Right lobe of liver (tissue), 6 donors: ENCODE data around the gene APBA2. TPM values are rescaled to one million over a fixed set of nuclear protein-coding genes. Genes with fewer than 3 reads are reported as not detected.
A peak's percentile ranks its signal among the peaks of the same experiment; 100 is the strongest.

Source experiments
- ATAC-seq, 4 donors: fragments of 200-7000 bp; cut with Tn5 transposase; one replicate each; pipeline ENCODE4 v1.9.1; 2020; ENCODE audit warnings: mild to moderate bottlenecking in 4 of 4, moderate library complexity in 4 of 4
- DNase-seq, 3 donors: peaks; one replicate each; pipeline ENCODE4 v3.0.0-alpha.2; 2020
- H3K27ac ChIP-seq, 3 donors: fragments of 200-600 bp; one replicate each; pipeline ENCODE4 v1.8.0; 2022
- H3K27me3 ChIP-seq, 2 donors: fragments of 200-600 bp; one replicate each; pipeline ENCODE4 v1.8.0; 2022
- H3K36me3 ChIP-seq, 4 donors: fragments of 200-600 bp; sonication (generic) in 1 of 4; one replicate each; pipeline versions ENCODE4 v1.5.1 to v1.8.0; 2017 to 2022; ENCODE audit warnings: control low read depth in 1 of 4
- H3K4me1 ChIP-seq, 4 donors: fragments of 200-600 bp; sonication (generic) in 1 of 4; one replicate each; pipeline versions ENCODE4 v1.5.1 to v1.8.0; 2017 to 2022; ENCODE audit warnings: control low read depth in 1 of 4
- H3K4me3 ChIP-seq, 3 donors: fragments of 200-600 bp; one replicate each; pipeline ENCODE4 v1.8.0; 2022
- H3K9me3 ChIP-seq, 4 donors: fragments of 200-600 bp; sonication (generic) in 1 of 4; one replicate each; pipeline versions ENCODE4 v1.5.1 to v1.8.0; 2017 to 2022; ENCODE audit warnings: control low read depth in 1 of 4
- CTCF ChIP-seq, 4 donors: fragments of 200-600 bp in 3 of 4; fragments of 450-650 bp in 1 of 4; IDR thresholded peaks; one replicate each; pipeline versions ENCODE4 v1.5.1 to v1.8.0; 2016 to 2022; ENCODE audit warnings: antibody characterized with exemption in 4 of 4, mild to moderate bottlenecking in 2 of 4
- POLR2A ChIP-seq: fragments of 450-650 bp; IDR thresholded peaks from one replicate; pipeline ENCODE4 v1.6.1; 2017; ENCODE audit warnings: antibody characterized with exemption, mild to moderate bottlenecking
- WGBS: methylation state at CpG from one replicate; pipeline ENCODE4 v1.1.6; 2018; ENCODE audit warnings: low coverage, low lambda C conversion rate; ENCODE audit not compliant: insufficient coverage; ENCODE audit errors: missing lambda C conversion rate; 5-methylcytosine and 5-hydroxymethylcytosine counted together
- intact Hi-C, 2 donors: fragments of 100-400 bp; cut with DNase I; formaldehyde crosslinking; loops; one replicate each; pipeline versions ENCODE4 v1.11.2 to v1.14.1; 2022
- total RNA-seq, 6 experiments: library from RNA; depleted of rRNA in 2 of 6; stranded (reverse); fragments of >200 nt in 2 of 6; fragmentation: NEBNext Ultra II Directional in 3 of 6; extraction: Animal tissue kit (Norgen Biotek cat#: 25700) in 3 of 6; gene quantifications; one replicate each; pipeline versions ENCODE4 v1.1.0 to v1.2.4, GENCODE V29; 2016 to 2023
- donor health status: DM: no; HTN: yes; CAD: no.
- donor health status: DM: no; HTN: no; CAD: no.
- donor health status: DM: no; HTN: no; CAD: no.
- donor health status: DM: no; HTN: yes; CAD: no.
- donor health status: DM: no; HTN: yes; CAD: no.

The APBA2 gene
- total RNA-seq, 6 experiments from 2014 or later, result 0.51 to 0.75 (median 0.69) TPM

GRCh38 chr15:28937271-28937670 lies 51.5 kb downstream of the APBA2 start:
- Histone ChIP-seq H3K27me3 (no peaks in the 10 kb centered on the region), H3K4me1 (no peaks in the 10 kb centered on the region), H3K36me3 (no peaks in the 10 kb centered on the region), H3K27ac (no peak overlapping the region), H3K9me3 (no peaks in the 10 kb centered on the region), H3K4me3 (no peak overlapping the region)
- ATAC-seq (no peak), DNase-seq (no peak)
- WGBS, result 65% methylated on average over 2 of the region's 8 CpGs
- intact Hi-C loops, result no loop called here
- TF ChIP-seq POLR2A (no peak), CTCF (IDR thresholded peaks at IDR 0.05) (no peak)

GRCh38 chr15:28942046-28942445 lies 56.3 kb downstream of the APBA2 start:
- peak in 1 of 3 donors; percentile 22 for DNase-seq
- no peaks in the 10 kb centered on the region for H3K4me1 ChIP-seq
- no peaks in the 10 kb centered on the region for H3K36me3 ChIP-seq
- TF ChIP-seq POLR2A, result no peak
- no peak for TF ChIP-seq CTCF (IDR thresholded peaks at IDR 0.05)
- WGBS, result 40% methylated on average over 9 of the region's 10 CpGs
- H3K27ac ChIP-seq, result no peak overlapping the region
- no peaks in the 10 kb centered on the region for H3K9me3 ChIP-seq
- H3K27me3 ChIP-seq, result no peaks in the 10 kb centered on the region
- peak in 2 of 4 donors; percentile 19 to 38 for ATAC-seq
- intact Hi-C loops, result no loop called here
- no peak overlapping the region for H3K4me3 ChIP-seq

GRCh38 chr15:28942571-28942970 lies 56.8 kb downstream of the APBA2 start:
- 82% methylated on average over 10 of the region's 15 CpGs for WGBS
- intact Hi-C loops, result no loop called here
- ATAC-seq (no peak), DNase-seq (peak in 1 of 3 donors; percentile 25)
- Histone ChIP-seq H3K27me3 (no peaks in the 10 kb centered on the region), H3K4me1 (no peaks in the 10 kb centered on the region), H3K4me3 (no peak overlapping the region), H3K9me3 (no peaks in the 10 kb centered on the region), H3K27ac (no peak overlapping the region), H3K36me3 (no peaks in the 10 kb centered on the region)
- TF ChIP-seq CTCF (IDR thresholded peaks at IDR 0.05), result no peak
- TF ChIP-seq POLR2A, result no peak

DNA sequence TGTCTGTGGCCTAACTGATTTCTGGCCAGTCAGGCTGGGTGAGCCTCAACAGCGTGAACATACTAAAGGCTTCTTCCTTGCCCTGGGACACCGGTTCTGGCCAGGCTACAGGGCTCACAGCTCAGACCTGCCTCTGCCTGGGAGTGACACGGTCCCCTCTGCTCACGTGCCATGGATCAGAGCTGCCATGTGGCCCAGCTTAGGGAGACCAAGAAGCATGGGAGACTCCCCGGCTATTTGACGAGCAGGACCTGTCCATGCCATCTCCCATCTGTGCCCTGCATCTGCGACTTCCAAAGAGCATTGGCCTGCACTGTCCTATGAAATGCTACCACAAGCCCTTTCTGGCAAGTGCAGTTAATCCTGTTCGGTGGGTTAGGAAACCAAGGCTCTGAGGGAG lies 57.4 kb downstream of the APBA2 start:
- Histone ChIP-seq H3K4me1 (no peaks in the 10 kb centered on the region), H3K4me3 (no peak overlapping the region), H3K27ac (no peak overlapping the region), H3K27me3 (no peaks in the 10 kb centered on the region), H3K9me3 (no peaks in the 10 kb centered on the region), H3K36me3 (no peaks in the 10 kb centered on the region)
- no peak for TF ChIP-seq POLR2A
- no peak for TF ChIP-seq CTCF (IDR thresholded peaks at IDR 0.05)
- ATAC-seq (no peak), DNase-seq (peak in 1 of 3 donors; percentile 26)
- intact Hi-C loops, result no loop called here
- WGBS, result no CpG with 5 or more reads among the region's 8 CpGs

GRCh38 chr15:28943611-28944230 lies 57.9 kb downstream of the APBA2 start:
- DNase-seq, result peak in 1 of 3 donors; percentile 30
- Histone ChIP-seq H3K9me3 (no peaks in the 10 kb centered on the region), H3K36me3 (no peaks in the 10 kb centered on the region), H3K4me3 (no peak overlapping the region), H3K4me1 (no peaks in the 10 kb centered on the region), H3K27me3 (no peaks in the 10 kb centered on the region), H3K27ac (no peak overlapping the region)
- WGBS, result 50% methylated on average over 3 of the region's 11 CpGs
- peak in 1 of 4 donors; percentile 21 for ATAC-seq
- TF ChIP-seq POLR2A (no peak), CTCF (IDR thresholded peaks at IDR 0.05) (no peak)
- intact Hi-C loops, result no loop called here
